ENCODE results near the gene KCNS1. TPM values are rescaled to one million over a fixed set of nuclear protein-coding genes. Genes with fewer than 3 reads are reported as not detected.

Gene KCNS1
- total RNA-seq, 1 experiment from 2014 or later = 0.98 TPM

DNA sequence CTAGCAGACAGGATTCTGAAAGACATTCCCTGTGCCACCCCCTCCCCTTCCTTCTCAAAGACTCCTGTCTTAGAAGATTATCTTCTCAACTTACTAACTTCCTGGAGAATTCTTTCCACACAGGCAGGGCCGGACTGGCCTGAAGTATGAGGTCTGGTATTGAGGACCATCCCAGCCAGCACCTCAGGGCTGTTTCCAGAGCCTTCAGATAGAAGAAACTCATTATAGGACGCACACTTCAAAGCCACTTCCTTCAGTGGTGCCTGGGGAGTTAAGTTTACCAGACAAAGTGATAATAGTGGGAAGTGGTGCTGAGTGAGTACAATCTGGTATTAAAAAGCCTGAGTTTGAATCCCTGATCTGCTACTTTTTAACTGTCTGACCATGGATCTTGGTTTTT lies 15.6 kb downstream of the KCNS1 start:
- Mint-ChIP-seq H3K27ac (no peak overlapping the region), H3K4me1 (peaks cover 7 to 9% of the 10 kb centered on the region in 2 experiments), H3K36me3 (ENCODE audit: insufficient read depth in 1 of 3, low read depth in 3 of 3) (peaks cover 15 to 33% (median 21%) of the 10 kb centered on the region in 3 experiments), H3K27me3 (ENCODE audit: low read depth) (no peaks in the 10 kb centered on the region), H3K4me3 (no peak overlapping the region), H3K9me3 (peaks cover 5 to 10% of the 10 kb centered on the region in 2 experiments; a peak in 4 of 5 replicates)
- Histone ChIP-seq H2AFZ (ENCODE audit: low read length) (no peak overlapping the region), H3K18ac (ENCODE audit: insufficient read length, low read depth, low read length) (no peak overlapping the region), H3K27ac (ENCODE audit: insufficient read length, low read depth, low read length) (no peak overlapping the region), H4K8ac (replicated peaks; ENCODE audit: insufficient read length, low read depth, low read length) (no peak overlapping the region), H3K4me2 (ENCODE audit: insufficient read depth, insufficient read length, low read length) (no peak overlapping the region), H3K23me2 (ENCODE audit: insufficient read length, low read depth, low read length, poor library complexity, severe bottlenecking) (no peaks in the 10 kb centered on the region), H4K5ac (ENCODE audit: insufficient read length, low read depth, low read length) (no peak overlapping the region), H3K79me1 (ENCODE audit: insufficient read depth, low read depth, low read length, poor library complexity, severe bottlenecking) (no peaks in the 10 kb centered on the region), H3K27me3 (ENCODE audit: insufficient read depth, low read length) (no peaks in the 10 kb centered on the region), H2BK15ac (ENCODE audit: low read depth, low read length) (no peak overlapping the region), H2BK12ac (ENCODE audit: insufficient read length, low read depth, low read length) (no peak overlapping the region), H3K4ac (ENCODE audit: low read depth, low read length) (no peak overlapping the region), H3K23ac (ENCODE audit: insufficient read length, low read depth, low read length) (no peak overlapping the region), H3K9me3 (ENCODE audit: control insufficient read depth, low read depth, low read length) (peaks cover 6% of the 10 kb centered on the region), H2BK20ac (ENCODE audit: low read depth, low read length, poor library complexity, severe bottlenecking) (no peak overlapping the region), H4K20me1 (ENCODE audit: control insufficient read depth, insufficient read depth, insufficient read length) (no peaks in the 10 kb centered on the region), H3K56ac (ENCODE audit: insufficient read length, low read depth, low read length) (no peak overlapping the region), H3K79me2 (ENCODE audit: insufficient read depth, low read length) (no peaks in the 10 kb centered on the region; the same call in 1 of the 2 replicates), H2BK5ac (ENCODE audit: insufficient read length, low read length) (no peak overlapping the region), H2AK5ac (ENCODE audit: insufficient read length, low read length) (no peak overlapping the region), H3K14ac (ENCODE audit: insufficient read depth, low read length) (no peak overlapping the region), H4K91ac (ENCODE audit: insufficient read length, low read depth, low read length) (no peak overlapping the region), H3K4me1 (ENCODE audit: insufficient read depth, low read length) (no peaks in the 10 kb centered on the region), H3K9ac (ENCODE audit: extremely low read depth, insufficient read length, low read length) (no peak overlapping the region), H2BK120ac (ENCODE audit: low read depth, low read length, poor library complexity, severe bottlenecking) (no peak overlapping the region), H3T11ph (ENCODE audit: low read length) (no peak overlapping the region)
- DNase-seq = no peak
- TF ChIP-seq, protein P1, sequence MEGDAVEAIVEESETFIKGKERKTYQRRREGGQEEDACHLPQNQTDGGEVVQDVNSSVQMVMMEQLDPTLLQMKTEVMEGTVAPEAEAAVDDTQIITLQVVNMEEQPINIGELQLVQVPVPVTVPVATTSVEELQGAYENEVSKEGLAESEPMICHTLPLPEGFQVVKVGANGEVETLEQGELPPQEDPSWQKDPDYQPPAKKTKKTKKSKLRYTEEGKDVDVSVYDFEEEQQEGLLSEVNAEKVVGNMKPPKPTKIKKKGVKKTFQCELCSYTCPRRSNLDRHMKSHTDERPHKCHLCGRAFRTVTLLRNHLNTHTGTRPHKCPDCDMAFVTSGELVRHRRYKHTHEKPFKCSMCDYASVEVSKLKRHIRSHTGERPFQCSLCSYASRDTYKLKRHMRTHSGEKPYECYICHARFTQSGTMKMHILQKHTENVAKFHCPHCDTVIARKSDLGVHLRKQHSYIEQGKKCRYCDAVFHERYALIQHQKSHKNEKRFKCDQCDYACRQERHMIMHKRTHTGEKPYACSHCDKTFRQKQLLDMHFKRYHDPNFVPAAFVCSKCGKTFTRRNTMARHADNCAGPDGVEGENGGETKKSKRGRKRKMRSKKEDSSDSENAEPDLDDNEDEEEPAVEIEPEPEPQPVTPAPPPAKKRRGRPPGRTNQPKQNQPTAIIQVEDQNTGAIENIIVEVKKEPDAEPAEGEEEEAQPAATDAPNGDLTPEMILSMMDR (conservative IDR thresholded peaks at IDR 0.05) = no peak
- no CpG with 5 or more reads among the region's 2 CpGs for WGBS (ENCODE audit: extremely low coverage, insufficient read length, low lambda C conversion rate)
